ENCODE results near the gene PRR12.

GRCh38 chr19:49655570-49656455 is 64.8 kb downstream of the PRR12 start:
- TF ChIP-seq CTCF (IDR thresholded peaks at IDR 0.05) (no peak), EZH2 (IDR thresholded peaks at IDR 0.05; ENCODE audit: borderline replicate concordance, insufficient read depth, low read depth, low read length, poor library complexity, severe bottlenecking) (no peak)
